GM12892 (cell line): ENCODE results near the gene WWP2. TPM values are rescaled to one million over a fixed set of nuclear protein-coding genes. Genes with fewer than 3 reads are reported as not detected.

Source experiments
- DNase-seq: peaks from one replicate; pipeline ENCODE4 v3.0.0; 2011; ENCODE audit not compliant: insufficient read length
- FAIRE-seq: peaks from 2 replicates; lab custom pipeline; 2011; peaks lifted over from hg19 to GRCh38; lab: Jason Lieb, UNC
- POLR2A ChIP-seq: IDR thresholded peaks from 2 replicates; pipeline ENCODE4 v1.6.1; 2011; ENCODE audit warnings: low read depth, low read length, control low read depth
- POLR2AphosphoS5 ChIP-seq: IDR thresholded peaks from 2 replicates; pipeline ENCODE4 v1.6.1; 2011; ENCODE audit warnings: low read depth, low read length, control low read depth
- TAF1 ChIP-seq: IDR thresholded peaks from 2 replicates; pipeline ENCODE4 v1.6.1; 2011; ENCODE audit warnings: low read depth, mild to moderate bottlenecking, control low read depth, low read length, borderline replicate concordance
- polyA plus RNA-seq: library from polyadenylated mRNA; unstranded; fragments of >200 nt; gene quantifications from one replicate; pipeline ENCODE4 v1.2.1, GENCODE V29; 2012; ENCODE audit warnings: missing spikeins, inconsistent platforms; ENCODE audit not compliant: missing spikeins

The WWP2 gene
- 10.2 TPM for polyA plus RNA-seq

DNA sequence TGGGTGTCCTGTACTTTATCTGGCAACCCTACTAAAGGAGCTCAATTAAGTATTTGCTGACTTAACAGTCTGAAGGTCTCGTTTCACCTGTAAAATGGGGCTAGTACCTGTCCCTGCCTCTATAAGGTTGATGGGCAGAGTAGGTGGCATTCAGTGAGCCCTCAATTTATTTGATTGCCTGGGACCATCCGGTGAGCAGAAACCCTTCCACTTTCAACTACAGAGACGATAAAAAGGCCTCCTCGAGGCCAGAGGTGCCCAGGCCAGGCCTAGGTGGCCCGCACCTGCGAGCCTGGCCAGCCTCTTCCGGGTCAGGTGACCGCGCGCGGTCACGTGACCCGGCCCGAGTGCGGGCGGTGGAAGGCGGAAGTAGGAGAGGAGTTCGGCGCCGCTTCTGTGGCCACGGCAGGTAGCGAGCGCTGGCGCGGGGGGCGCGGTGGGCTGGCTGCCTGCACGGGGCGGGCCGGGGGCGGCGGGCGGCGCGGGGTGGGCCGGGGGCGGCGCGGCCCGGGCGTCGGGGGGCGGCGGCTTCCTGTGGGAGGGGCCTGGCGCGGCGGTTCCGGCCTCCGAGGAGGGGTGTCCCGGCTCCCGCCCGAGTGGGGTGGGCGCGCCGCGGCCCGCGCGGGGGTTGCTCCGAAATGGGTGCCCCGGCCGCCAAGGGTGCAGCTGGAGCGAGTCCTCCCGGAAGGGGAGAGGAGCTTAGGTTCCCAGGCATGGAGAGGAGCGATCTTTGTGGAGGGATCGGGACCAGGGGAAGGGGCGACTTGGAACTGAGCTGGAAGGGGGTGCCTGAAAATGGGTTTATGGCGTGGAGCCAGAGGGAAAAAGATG lies at the start of gene WWP2:
Gene WWP2 (plus strand): TSS at position 350 of the 831 bp plus-strand sequence. CDS start 24,679 bp downstream, outside the sequence.
- FAIRE-seq (peak; percentile 94), DNase-seq (peak; percentile 77)
- peak; percentile 88 for TF ChIP-seq POLR2AphosphoS5
- TF ChIP-seq TAF1 = peak; percentile 77
- peak; percentile 79 for TF ChIP-seq POLR2A

DNA sequence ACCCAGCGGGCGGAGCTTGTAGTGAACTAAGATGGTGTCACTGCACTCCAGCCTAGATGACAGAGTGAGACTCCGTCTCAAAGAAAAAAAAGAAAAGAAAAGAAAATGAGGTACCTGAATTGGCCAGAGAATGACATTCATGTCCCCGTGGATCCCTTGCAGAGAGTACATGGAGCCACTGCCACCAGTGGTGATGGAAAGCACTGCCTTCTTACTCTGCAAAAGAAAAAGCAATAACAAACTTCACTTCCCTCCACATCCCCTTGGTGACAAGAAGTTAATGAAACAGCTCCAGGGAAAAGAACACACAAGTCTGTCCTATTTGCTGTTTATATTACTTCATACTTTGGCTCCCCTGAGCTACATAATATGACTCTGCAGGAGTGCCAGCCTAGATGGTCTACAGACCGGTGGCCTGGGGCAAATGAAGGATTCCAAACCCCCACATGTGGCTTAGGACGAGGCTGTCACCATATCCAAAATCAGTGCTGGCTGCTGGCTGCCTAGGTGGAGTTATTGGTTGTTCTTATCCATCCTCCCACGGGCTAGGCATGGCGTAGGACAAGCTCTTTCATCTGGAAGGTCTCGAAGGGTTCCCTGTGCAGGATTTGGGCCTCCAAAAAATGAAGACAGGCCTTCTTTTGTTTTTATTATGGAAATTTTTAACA lies 49.1 kb upstream of the WWP2 start:
- TF ChIP-seq POLR2A (no peak), POLR2AphosphoS5 (no peak), TAF1 (no peak)
- no peak for FAIRE-seq

DNA sequence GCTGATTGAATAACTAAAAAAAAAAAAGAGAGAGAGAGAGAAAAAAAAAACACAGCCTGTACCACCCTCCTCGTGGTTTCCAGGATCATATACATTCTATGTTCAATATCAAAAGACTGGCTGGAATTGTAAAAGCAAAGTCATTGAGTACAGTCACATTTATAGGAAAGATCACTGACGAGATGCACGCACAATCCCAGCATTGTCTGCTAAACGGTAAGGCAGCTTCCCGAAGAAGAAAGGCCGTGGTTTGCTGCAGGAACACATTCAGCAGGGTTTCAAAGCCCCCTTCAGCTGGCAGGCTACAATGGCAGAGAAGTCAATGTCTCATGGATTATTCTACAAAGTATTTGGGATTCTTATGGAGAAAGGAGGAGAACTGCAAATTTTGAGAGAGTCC lies 45.1 kb upstream of the WWP2 start:
- no peak for FAIRE-seq
- no peak for TF ChIP-seq POLR2AphosphoS5
- no peak for TF ChIP-seq TAF1
- TF ChIP-seq POLR2A = no peak
- no peak for DNase-seq

More for the DNA sequence above, 49.1 kb upstream of the WWP2 start:
- no peak for DNase-seq

DNA sequence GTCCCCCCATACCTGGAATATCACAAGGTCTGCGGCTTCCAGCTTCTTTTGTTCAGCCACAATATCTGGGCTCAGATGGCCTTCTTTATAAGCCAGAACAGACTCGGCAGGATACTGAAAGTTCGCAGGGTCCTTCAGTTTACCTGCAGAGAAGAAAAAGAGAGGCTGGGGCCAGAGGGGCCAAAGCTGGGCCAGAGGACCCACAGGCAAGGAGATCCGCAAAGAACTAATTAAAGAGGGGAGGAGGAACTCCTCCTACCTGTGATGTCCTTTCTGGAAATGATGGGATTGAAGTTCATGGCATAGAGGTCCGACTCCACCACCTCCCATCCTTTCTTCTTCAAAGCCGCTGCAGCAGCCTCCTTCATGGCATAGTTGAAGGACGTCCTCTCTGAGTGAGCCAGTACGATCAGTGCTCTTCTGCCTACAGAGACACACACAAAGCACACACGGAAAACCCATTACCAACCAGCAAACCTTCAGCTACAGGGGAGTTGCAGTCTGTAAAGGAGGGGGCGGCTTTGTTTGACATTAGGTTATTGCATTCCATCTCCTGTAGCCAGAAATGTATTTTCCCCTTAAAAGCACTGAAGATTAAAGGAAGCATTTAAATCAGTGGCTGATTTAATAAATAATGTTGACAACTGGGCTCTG lies 43.9 kb upstream of the WWP2 start:
- FAIRE-seq (no peak), DNase-seq (no peak)
- TF ChIP-seq POLR2AphosphoS5 = no peak
- no peak for TF ChIP-seq TAF1
- TF ChIP-seq POLR2A = no peak

DNA sequence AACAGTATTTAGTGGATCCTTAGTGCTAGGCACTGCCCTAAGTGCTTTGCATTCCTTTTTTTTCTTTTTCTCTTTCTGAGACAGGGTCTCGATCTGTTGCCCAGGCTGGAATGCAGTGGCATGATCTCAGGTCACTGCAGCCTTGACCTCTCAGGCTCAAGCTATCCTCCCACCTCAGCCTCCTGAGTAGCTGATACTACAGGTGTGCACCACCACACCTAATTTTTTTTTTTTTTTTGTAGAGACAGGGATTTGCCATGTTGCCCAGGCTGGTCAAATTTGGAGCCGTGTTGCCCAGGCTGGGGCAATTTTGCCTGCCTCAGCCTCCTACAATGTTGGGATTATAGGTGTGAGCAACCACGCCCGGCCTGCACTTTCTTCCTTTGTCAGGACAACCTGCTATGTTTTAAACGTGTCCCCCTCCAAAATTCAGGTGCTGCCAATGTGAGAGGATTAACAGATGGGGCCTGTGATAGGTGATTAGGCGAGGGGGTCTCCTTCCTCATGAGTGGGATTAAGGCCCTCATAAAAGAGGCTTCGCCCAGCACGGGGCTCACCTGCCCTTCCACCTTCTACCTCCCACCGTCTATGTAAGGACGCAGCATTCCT lies 41.2 kb upstream of the WWP2 start:
- DNase-seq (no peak), FAIRE-seq (no peak)
- TF ChIP-seq TAF1 (no peak), POLR2AphosphoS5 (no peak), POLR2A (no peak)

DNA sequence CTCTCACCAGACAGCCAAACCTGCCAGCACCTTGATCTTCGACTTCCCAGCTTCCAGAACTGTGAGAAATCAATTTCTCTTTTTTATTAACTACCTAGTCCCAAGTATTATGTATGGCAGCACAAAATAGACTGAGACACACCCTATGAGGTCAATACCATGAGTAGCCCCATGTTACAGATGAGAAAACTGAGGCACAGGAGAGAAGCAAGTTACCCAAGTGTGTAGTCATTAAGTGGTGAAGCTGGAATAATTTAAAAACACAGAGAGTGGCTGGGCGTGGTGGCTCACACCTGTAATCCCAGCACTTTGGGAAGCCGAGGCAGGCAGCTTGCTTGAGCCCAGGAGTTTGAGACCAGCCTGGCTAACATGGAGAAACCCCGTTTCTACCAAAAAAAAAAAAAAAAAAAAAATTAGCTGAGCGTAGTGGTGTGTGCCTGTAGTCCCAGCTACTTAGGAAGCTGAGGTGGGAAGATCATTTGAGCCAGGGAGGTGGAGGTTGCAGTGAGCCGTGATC lies 40.6 kb upstream of the WWP2 start:
- FAIRE-seq = no peak
- no peak for DNase-seq
- TF ChIP-seq POLR2A (no peak), POLR2AphosphoS5 (no peak), TAF1 (no peak)

DNA sequence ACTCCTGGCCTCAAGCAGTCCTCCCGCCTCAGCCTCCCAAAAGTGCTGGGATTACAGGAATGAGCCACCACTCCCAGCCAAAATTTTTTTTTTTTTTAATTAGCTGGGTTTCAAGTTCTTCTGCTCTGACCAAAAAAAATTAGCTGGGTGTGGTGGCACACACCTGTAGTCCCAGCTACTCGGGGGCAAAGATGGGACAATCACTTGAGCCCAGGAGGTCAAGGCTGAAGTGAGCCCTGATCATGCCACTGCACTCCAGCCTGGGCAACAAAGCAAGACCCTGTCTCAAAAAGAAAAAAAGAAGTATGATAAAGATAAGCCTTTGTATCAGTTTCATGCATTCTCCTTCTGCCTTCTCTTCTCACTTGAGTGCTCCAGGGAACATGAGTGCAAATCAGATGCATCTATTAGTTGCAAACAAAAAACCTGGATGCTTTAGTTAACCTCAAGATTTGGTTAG lies 37.7 kb upstream of the WWP2 start:
- no peak for FAIRE-seq
- TF ChIP-seq TAF1 = no peak
- TF ChIP-seq POLR2AphosphoS5 = no peak
- no peak for TF ChIP-seq POLR2A
- no peak for DNase-seq

DNA sequence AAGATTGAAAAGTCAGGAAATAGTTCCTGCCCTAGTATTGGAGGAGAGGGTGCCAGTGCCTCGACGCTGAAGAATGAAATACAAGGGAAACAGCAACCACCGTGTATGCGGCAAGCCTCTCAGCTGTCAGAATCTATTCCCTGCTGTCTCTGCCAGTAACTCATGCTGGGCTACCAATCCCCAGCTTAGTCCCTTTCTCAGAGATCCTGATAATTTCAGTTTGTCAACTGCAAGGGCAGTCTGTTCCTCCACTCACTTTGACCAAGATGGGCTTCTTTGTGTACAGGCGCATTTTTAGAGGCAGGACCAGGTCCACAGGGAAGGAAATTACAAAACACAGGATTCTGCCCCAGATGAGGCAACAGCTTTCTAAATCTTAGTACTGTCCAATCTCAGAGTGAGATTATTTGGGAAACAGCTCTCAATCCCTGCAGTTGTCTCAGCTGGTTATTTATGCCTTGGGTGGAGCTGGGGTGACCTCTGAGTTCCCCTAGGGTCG lies 37.1 kb upstream of the WWP2 start:
- DNase-seq (no peak), FAIRE-seq (no peak)
- no peak for TF ChIP-seq TAF1
- no peak for TF ChIP-seq POLR2AphosphoS5
- no peak for TF ChIP-seq POLR2A

DNA sequence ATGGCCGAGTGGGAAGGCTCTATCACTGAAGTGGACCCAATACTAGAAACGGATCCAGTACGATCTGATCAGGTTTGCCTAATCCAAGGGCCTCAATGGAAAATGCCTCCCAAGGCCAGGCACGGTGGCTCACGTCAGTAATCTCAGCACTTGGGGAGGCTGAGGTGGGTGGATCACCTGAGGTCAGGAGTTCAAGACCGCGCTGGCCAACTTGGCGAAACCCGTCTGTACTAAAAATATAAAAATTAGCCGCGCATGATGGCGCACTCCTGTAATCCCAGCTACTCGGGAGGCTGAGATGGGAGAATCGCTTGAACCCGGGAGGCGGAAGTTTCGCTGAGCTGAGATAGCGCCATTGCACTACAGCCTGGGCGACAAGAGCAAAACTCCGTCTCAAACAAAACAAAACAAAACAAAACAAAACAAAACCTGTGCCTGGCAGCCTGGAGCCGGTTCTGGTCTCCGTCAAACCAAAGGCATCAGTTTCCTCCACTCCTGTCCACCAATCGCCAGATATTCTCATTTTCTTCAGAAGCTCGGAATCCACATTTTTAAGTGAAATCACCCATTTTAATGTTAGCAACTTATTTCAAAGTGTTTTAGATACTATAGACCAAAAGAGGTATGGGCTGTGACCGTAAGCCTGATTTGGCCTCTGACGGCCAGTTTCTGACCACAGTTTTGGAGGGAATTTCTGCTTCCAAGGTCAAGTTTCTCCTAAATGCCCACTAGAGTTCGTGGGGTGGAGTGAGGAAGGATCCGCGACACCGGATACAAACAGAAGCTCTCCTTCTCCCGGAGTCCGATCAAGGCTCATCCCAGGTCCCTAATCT lies 36.4 kb upstream of the WWP2 start:
- TF ChIP-seq POLR2AphosphoS5 = no peak
- no peak for TF ChIP-seq TAF1
- no peak for TF ChIP-seq POLR2A
- no peak for FAIRE-seq
- DNase-seq = no peak

DNA sequence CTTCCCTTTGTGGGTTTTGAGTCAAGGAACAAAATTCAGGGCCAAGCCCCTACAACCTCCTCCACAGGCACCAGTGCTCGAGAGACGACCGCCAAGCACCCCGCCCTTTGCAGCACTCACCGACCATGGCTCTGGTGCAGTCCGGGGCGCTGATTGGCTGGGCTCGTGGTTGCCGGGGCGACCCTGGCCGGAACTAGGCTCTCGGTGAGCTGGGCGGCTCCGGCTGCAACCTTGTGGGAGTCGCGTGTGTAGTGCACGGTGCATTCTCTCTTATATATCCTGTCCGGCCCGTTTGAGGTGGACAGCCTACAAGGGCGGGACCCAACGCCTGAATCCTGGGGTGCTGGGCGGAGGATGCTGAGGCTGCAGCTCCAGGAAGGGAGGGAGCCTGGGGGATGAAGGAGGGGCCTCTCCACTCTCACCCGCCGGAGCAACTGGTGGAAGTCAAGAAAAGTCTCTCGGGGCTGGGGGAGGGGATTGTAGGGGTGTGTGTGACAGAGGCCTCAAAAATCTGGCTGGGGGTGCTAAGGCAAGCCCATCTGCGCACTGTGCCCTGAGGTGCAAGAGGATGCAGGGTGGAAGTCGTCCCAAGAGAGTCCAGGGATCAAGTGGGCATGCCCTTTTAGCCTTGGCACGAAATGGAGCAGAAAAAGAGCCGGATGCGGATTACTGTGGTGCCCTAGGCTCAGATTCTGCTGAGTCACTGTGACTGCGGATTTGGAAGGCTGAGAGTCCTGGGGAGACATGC lies 35.6 kb upstream of the WWP2 start, which contains the start of gene NQO1:
Gene NQO1 (minus strand): TSS at position 248 of the 748 bp plus-strand sequence. CDS start 121 bp downstream, at position 127.
- FAIRE-seq (peak; percentile 81), DNase-seq (peak; percentile 94)
- TF ChIP-seq POLR2AphosphoS5 = peak; percentile 61; the same call in 1 of the 2 replicates
- TF ChIP-seq TAF1 = peak; percentile 67; the same call in 1 of the 2 replicates
- peak; percentile 82 for TF ChIP-seq POLR2A
